GM23248 (cell line): Measurements from ENCODE around the gene NRP2. TPM values are rescaled to one million over a fixed set of nuclear protein-coding genes. Genes with fewer than 3 reads are reported as not detected.

Experiments
- DNase-seq: peaks from one replicate; pipeline ENCODE4 v3.0.0-alpha.2; 2015
- H2AFZ ChIP-seq: fragments of 200-600 bp; sonication (generic); 2 replicates; pipeline ENCODE4 v1.6.1; 2016; ENCODE audit warnings: antibody characterized with exemption
- H3F3A ChIP-seq: fragments of 200-600 bp; sonication (generic); 2 replicates; pipeline ENCODE4 v1.6.1; 2016; ENCODE audit warnings: mild to moderate bottlenecking, antibody characterized with exemption, mixed run types; ENCODE audit not compliant: insufficient read depth
- H3K27ac ChIP-seq: fragments of 200-600 bp; sonication (generic); 2 replicates; pipeline ENCODE4 v1.5.1; 2016; ENCODE audit warnings: mild to moderate bottlenecking
- H3K27me3 ChIP-seq: fragments of 200-600 bp; sonication (generic); replicated peaks from 2 replicates; pipeline ENCODE4 v1.6.1; 2016; ENCODE audit warnings: mild to moderate bottlenecking; ENCODE audit not compliant: insufficient read depth
- H3K36me3 ChIP-seq: fragments of 200-600 bp; sonication (generic); 2 replicates; pipeline ENCODE4 v1.6.1; 2016; ENCODE audit warnings: low read depth, mild to moderate bottlenecking
- H3K4me1 ChIP-seq: fragments of 200-600 bp; sonication (generic); 2 replicates; pipeline ENCODE4 v1.6.1; 2016; ENCODE audit warnings: mild to moderate bottlenecking; ENCODE audit not compliant: insufficient read depth
- H3K4me2 ChIP-seq: fragments of 200-600 bp; sonication (generic); one replicate; pipeline ENCODE4 v1.6.1; 2016; ENCODE audit warnings: mild to moderate bottlenecking; ENCODE audit not compliant: unreplicated experiment
- H3K4me3 ChIP-seq: fragments of 200-600 bp; sonication (generic); 2 replicates; pipeline ENCODE4 v1.5.1; 2016; ENCODE audit warnings: mild to moderate bottlenecking
- H3K79me2 ChIP-seq: fragments of 200-600 bp; sonication (generic); 2 replicates; pipeline ENCODE4 v1.6.1; 2016; ENCODE audit warnings: mild to moderate bottlenecking; ENCODE audit not compliant: insufficient read depth
- H3K9ac ChIP-seq: fragments of 200-600 bp; sonication (generic); 2 replicates; pipeline ENCODE4 v1.6.1; 2016; ENCODE audit warnings: mild to moderate bottlenecking
- H3K9me2 ChIP-seq: fragments of 200-600 bp; sonication (generic); 2 replicates; pipeline ENCODE4 v1.6.1; 2016; ENCODE audit warnings: mixed run types, mild to moderate bottlenecking, moderate library complexity; ENCODE audit not compliant: insufficient read depth
- H3K9me3 ChIP-seq: fragments of 200-600 bp; sonication (generic); one replicate; pipeline ENCODE4 v1.6.1; 2017; ENCODE audit warnings: low read depth
- H4K20me1 ChIP-seq: fragments of 200-600 bp; sonication (generic); 2 replicates; pipeline ENCODE4 v1.6.0; 2016; ENCODE audit not compliant: insufficient read depth
- EZH2 ChIP-seq: fragments of 200-600 bp; sonication (generic); IDR thresholded peaks from 2 replicates; pipeline ENCODE4 v1.6.1; 2018; ENCODE audit warnings: antibody characterized with exemption, mild to moderate bottlenecking; ENCODE audit not compliant: insufficient read depth, poor library complexity, severe bottlenecking
- EZH2phosphoT487 ChIP-seq: fragments of 200-600 bp; sonication (generic); IDR thresholded peaks from 2 replicates; pipeline ENCODE4 v1.6.1; 2018; ENCODE audit warnings: antibody characterized with exemption, moderate library complexity, mild to moderate bottlenecking, low read depth; ENCODE audit not compliant: insufficient read depth
- WGBS, 2 experiments: methylation state at CpG; one replicate each; pipeline ENCODE4 v1.1.6; 2015 to 2017; ENCODE audit warnings: low lambda C conversion rate in 2 of 2, low coverage in 1 of 2; ENCODE audit errors: missing lambda C conversion rate in 2 of 2; 5-methylcytosine and 5-hydroxymethylcytosine counted together
- in situ Hi-C: fragments of 300-500 bp; cut with MboI; formaldehyde crosslinking; loops from 2 replicates; pipeline ENCODE4 v1.15.0; 2020
- polyA plus RNA-seq: library from polyadenylated mRNA; unstranded; fragments of >200 nt; fragmentation: Nextera tagmentation; extraction: Ambion mirVana; gene quantifications from 2 replicates; pipeline ENCODE4 v1.2.1, GENCODE V29; 2016
- total RNA-seq: library from RNA; depleted of rRNA; stranded (reverse); fragments of >200 nt; shearing (Covaris generic); gene quantifications from 2 replicates; pipeline ENCODE4 v1.2.3, GENCODE V29; 2014

Gene NRP2
- total and polyA plus RNA-seq, 2 experiments from 2014 or later, result 6.9 to 9.0 TPM

GRCh38 chr2:205744074-205744591 lies 61.8 kb downstream of the NRP2 start:
- Histone ChIP-seq H3K4me1 (no peaks in the 10 kb centered on the region), H3K9me3 (no peaks in the 10 kb centered on the region), H3K9me2 (no peaks in the 10 kb centered on the region), H3K79me2 (no peaks in the 10 kb centered on the region), H3F3A (no peaks in the 10 kb centered on the region), H4K20me1 (no peaks in the 10 kb centered on the region), H3K9ac (no peak overlapping the region), H3K27me3 (no peaks in the 10 kb centered on the region), H3K27ac (no peak overlapping the region), H3K4me3 (no peak overlapping the region), H3K36me3 (no peaks in the 10 kb centered on the region), H3K4me2 (no peak overlapping the region), H2AFZ (no peak overlapping the region)
- TF ChIP-seq EZH2, result no peak
- no peak for TF ChIP-seq EZH2phosphoT487
- in situ Hi-C loops, result no loop called here
- no peak for DNase-seq
- WGBS, 2 experiments, result 89 to 93% methylated on average over 7 of the region's 7 CpGs

- no peak overlapping the region for H2AFZ ChIP-seq
- H3K9ac ChIP-seq, result no peak overlapping the region
- no peak overlapping the region for H3K4me2 ChIP-seq
- TF ChIP-seq EZH2phosphoT487 (no peak), EZH2 (no peak)
- in situ Hi-C loops, result no loop called here
- no peaks in the 10 kb centered on the region for H3K79me2 ChIP-seq
- DNase-seq, result no peak
- no peaks in the 10 kb centered on the region for H3K9me2 ChIP-seq
- H3K27me3 ChIP-seq, result no peaks in the 10 kb centered on the region
- H3K4me1 ChIP-seq, result no peaks in the 10 kb centered on the region
- no peaks in the 10 kb centered on the region for H4K20me1 ChIP-seq
- no peaks in the 10 kb centered on the region for H3K9me3 ChIP-seq
- no peaks in the 10 kb centered on the region for H3K36me3 ChIP-seq
- H3K4me3 ChIP-seq, result no peak overlapping the region
- 73 to 76% methylated on average over 13 to 14 of the region's 14 CpGs for WGBS, 2 experiments
- H3F3A ChIP-seq, result no peaks in the 10 kb centered on the region
- no peak overlapping the region for H3K27ac ChIP-seq
These were observed 63.5 kb downstream of the NRP2 start for GRCh38 chr2:205745661-205746419.

DNA sequence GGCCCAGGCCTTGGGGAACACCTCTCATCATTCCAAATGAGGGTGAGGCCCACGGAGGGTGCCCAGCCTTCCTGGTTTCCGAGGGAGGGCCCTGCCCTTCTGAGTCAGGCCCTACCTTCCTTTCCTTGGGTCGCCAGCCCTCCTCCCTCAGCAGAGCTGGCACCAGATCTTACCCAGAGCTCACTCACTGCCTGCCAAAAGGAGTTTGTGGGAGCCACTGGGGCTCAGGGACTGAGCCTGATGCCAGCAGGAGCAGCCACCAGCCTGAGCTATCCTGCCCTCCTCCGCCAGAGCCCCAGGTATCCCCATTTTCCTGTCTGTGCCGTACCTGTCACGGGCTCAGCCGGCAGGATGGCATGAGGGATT lies 64.1 kb downstream of the NRP2 start:
- H3K4me1 ChIP-seq, result no peaks in the 10 kb centered on the region
- H3K79me2 ChIP-seq, result no peaks in the 10 kb centered on the region
- H3K36me3 ChIP-seq, result no peaks in the 10 kb centered on the region
- no peak overlapping the region for H3K27ac ChIP-seq
- no peaks in the 10 kb centered on the region for H4K20me1 ChIP-seq
- no peak for TF ChIP-seq EZH2
- TF ChIP-seq EZH2phosphoT487, result no peak
- H3K27me3 ChIP-seq, result no peaks in the 10 kb centered on the region
- H3K4me3 ChIP-seq, result no peak overlapping the region
- no peak for DNase-seq
- in situ Hi-C loops, result no loop called here
- H2AFZ ChIP-seq, result no peak overlapping the region
- WGBS, 2 experiments, result 86 to 91% methylated on average over 6 to 7 of the region's 7 CpGs
- no peaks in the 10 kb centered on the region for H3F3A ChIP-seq
- no peaks in the 10 kb centered on the region for H3K9me2 ChIP-seq
- H3K9me3 ChIP-seq, result no peaks in the 10 kb centered on the region
- no peak overlapping the region for H3K9ac ChIP-seq
- H3K4me2 ChIP-seq, result no peak overlapping the region

GRCh38 chr2:205747829-205748386 lies 65.6 kb downstream of the NRP2 start:
- 79 to 80% methylated on average over 11 of the region's 11 CpGs for WGBS, 2 experiments
- in situ Hi-C loops, result no loop called here
- no peaks in the 10 kb centered on the region for H4K20me1 ChIP-seq
- no peaks in the 10 kb centered on the region for H3K79me2 ChIP-seq
- H3K36me3 ChIP-seq, result no peaks in the 10 kb centered on the region
- no peaks in the 10 kb centered on the region for H3K9me2 ChIP-seq
- no peak overlapping the region for H3K9ac ChIP-seq
- no peak overlapping the region for H3K4me3 ChIP-seq
- TF ChIP-seq EZH2 (no peak), EZH2phosphoT487 (no peak)
- H3F3A ChIP-seq, result no peaks in the 10 kb centered on the region
- H2AFZ ChIP-seq, result no peak overlapping the region
- no peak overlapping the region for H3K4me2 ChIP-seq
- no peaks in the 10 kb centered on the region for H3K27me3 ChIP-seq
- no peak overlapping the region for H3K27ac ChIP-seq
- H3K4me1 ChIP-seq, result no peaks in the 10 kb centered on the region
- no peak for DNase-seq
- H3K9me3 ChIP-seq, result no peaks in the 10 kb centered on the region
